Measurements from ENCODE around the gene WRNIP1. TPM values are rescaled to one million over a fixed set of nuclear protein-coding genes. Genes with fewer than 3 reads are reported as not detected.

The WRNIP1 gene
- total and polyA plus RNA-seq, 9 of the 15 experiments (the other 6 are each of a cell fraction or from before 2014, with no cell fraction given) = 13.2 to 63.6 (median 48.6) TPM

DNA sequence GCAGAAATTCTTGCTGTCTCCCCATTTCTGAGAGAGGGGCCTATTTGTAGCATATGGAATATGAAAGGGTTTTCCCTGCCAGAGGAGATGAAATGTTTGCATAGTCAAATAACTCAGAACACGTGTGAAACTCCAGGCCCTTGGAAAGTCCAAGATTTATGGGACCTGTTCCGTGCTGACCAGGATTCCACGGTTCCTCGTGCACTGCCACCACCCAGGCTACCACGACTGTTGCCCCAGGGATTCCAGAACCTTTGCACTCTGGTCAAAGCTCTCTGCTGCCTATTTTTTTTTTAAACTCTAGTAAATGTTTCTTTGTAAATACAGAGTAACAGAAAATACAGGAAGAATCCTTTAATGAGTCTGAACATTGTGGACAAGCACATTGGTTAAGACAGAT lies 49.5 kb upstream of the WRNIP1 start:
- BruUV-seq (replicated peaks) = no TSS peak
- H3K79me2 ChIP-seq (ENCODE audit: control insufficient read depth, insufficient read depth, low read length) = no peaks in the 10 kb centered on the region
- CTCF ChIA-PET (ENCODE audit: low intra/inter-chr PET ratio) = no interaction called here
- no peaks in the 10 kb centered on the region for H3K9me1 ChIP-seq (ENCODE audit: control insufficient read depth, insufficient read depth, low read length)
- H3K27me3 ChIP-seq (ENCODE audit: control insufficient read depth in 2 of 2, insufficient read depth in 2 of 2, low read length in 2 of 2) = no peaks in the 10 kb centered on the region; a peak in 1 of 5 replicates
- DNase-seq (ENCODE audit: extremely low read depth in 1 of 4, low spot score in 3 of 4) (no peak), FAIRE-seq (no peak), ATAC-seq (no peak)
- in situ Hi-C loops (cut with MboI) = no loop called here
- peaks cover 0 to 15% of the 10 kb centered on the region in 2 experiments; a peak in 2 of 5 replicates for H3K4me1 ChIP-seq (replicated peaks in 1 of 2; ENCODE audit: control insufficient read depth in 2 of 2, insufficient read depth in 2 of 2, low read length in 2 of 2)
- H3K4me3 ChIP-seq = no peak overlapping the region
- WGBS (ENCODE audit: insufficient coverage, low coverage, missing lambda C conversion rate) = 22% methylated on average over 5 of the region's 5 CpGs
- H3K9me3 ChIP-seq (replicated peaks; ENCODE audit: control insufficient read depth, insufficient read depth, low read depth, low read length) = peaks cover 5% of the 10 kb centered on the region; the same call in 1 of the 2 replicates
- TF ChIP-seq DPF2 (IDR thresholded peaks at IDR 0.05) (no peak), MEIS2 (IDR thresholded peaks at IDR 0.05; ENCODE audit: partially characterized antibody) (no peak), ERF (CRISPR knock-in tag; IDR thresholded peaks at IDR 0.05) (no peak), BCLAF1 (IDR thresholded peaks at IDR 0.05; ENCODE audit: borderline replicate concordance in 1 of 2, control insufficient read depth in 1 of 2, low read depth in 2 of 2, low read length in 1 of 2) (no peak), TAF7 (tag; IDR thresholded peaks at IDR 0.05) (no peak), ZNF12 (CRISPR knock-in tag; IDR thresholded peaks at IDR 0.05) (no peak), KLF10 (CRISPR knock-in tag; IDR thresholded peaks at IDR 0.05) (no peak), NR2C1 (IDR thresholded peaks at IDR 0.05) (no peak), NR2C1 (tag; IDR thresholded peaks at IDR 0.05) (no peak), GATAD2B (IDR thresholded peaks at IDR 0.05; ENCODE audit: borderline replicate concordance) (no peak)
- TF ChIP-seq, protein P1, sequence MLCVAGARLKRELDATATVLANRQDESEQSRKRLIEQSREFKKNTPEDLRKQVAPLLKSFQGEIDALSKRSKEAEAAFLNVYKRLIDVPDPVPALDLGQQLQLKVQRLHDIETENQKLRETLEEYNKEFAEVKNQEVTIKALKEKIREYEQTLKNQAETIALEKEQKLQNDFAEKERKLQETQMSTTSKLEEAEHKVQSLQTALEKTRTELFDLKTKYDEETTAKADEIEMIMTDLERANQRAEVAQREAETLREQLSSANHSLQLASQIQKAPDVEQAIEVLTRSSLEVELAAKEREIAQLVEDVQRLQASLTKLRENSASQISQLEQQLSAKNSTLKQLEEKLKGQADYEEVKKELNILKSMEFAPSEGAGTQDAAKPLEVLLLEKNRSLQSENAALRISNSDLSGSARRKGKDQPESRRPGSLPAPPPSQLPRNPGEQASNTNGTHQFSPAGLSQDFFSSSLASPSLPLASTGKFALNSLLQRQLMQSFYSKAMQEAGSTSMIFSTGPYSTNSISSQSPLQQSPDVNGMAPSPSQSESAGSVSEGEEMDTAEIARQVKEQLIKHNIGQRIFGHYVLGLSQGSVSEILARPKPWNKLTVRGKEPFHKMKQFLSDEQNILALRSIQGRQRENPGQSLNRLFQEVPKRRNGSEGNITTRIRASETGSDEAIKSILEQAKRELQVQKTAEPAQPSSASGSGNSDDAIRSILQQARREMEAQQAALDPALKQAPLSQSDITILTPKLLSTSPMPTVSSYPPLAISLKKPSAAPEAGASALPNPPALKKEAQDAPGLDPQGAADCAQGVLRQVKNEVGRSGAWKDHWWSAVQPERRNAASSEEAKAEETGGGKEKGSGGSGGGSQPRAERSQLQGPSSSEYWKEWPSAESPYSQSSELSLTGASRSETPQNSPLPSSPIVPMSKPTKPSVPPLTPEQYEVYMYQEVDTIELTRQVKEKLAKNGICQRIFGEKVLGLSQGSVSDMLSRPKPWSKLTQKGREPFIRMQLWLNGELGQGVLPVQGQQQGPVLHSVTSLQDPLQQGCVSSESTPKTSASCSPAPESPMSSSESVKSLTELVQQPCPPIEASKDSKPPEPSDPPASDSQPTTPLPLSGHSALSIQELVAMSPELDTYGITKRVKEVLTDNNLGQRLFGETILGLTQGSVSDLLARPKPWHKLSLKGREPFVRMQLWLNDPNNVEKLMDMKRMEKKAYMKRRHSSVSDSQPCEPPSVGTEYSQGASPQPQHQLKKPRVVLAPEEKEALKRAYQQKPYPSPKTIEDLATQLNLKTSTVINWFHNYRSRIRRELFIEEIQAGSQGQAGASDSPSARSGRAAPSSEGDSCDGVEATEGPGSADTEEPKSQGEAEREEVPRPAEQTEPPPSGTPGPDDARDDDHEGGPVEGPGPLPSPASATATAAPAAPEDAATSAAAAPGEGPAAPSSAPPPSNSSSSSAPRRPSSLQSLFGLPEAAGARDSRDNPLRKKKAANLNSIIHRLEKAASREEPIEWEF (CRISPR knock-in tag; IDR thresholded peaks at IDR 0.05) = no peak
- H3K27ac ChIP-seq (ENCODE audit: extremely low read depth, low read depth, low read length) = no peak overlapping the region
- no peak overlapping the region for H3K9ac ChIP-seq (ENCODE audit: insufficient read depth in 1 of 2, low read depth in 2 of 2, low read length in 2 of 2)
- no peak overlapping the region for H3K4me2 ChIP-seq (ENCODE audit: insufficient read depth, low read length)
- no peaks in the 10 kb centered on the region for H4K20me1 ChIP-seq (replicated peaks; ENCODE audit: control insufficient read depth, insufficient read depth, low read length)
- no peaks in the 10 kb centered on the region for H3K36me3 ChIP-seq (ENCODE audit: control insufficient read depth, insufficient read depth, low read length)
- POLR2A ChIA-PET = interaction anchor here (2.2 kb wide), 1 partner anchor 10 kb away, joined by 8 read pairs; no protein-coding TSS in a partner anchor
- H2AFZ ChIP-seq (ENCODE audit: low read depth, low read length) = 0 out of 2 replicates have a peak overlapping the region, but pooled peaks have one; percentile 4
- intact Hi-C loops (cut with micrococcal nuclease) = no loop called here
